Panc1 (cell line): ENCODE data around the gene TBC1D22A. TPM values are rescaled to one million over a fixed set of nuclear protein-coding genes. Genes with fewer than 3 reads are reported as not detected.

ENCODE experiments used
- ATAC-seq: fragments of 200-7000 bp; cut with Tn5 transposase; 2 replicates; pipeline ENCODE4 v1.9.1; 2020; ENCODE audit warnings: mild to moderate bottlenecking, moderate library complexity
- BruUV-seq: library from RNA; stranded (reverse); fragments of 400-500 nt; replicated peaks from 2 replicates; lab custom pipeline; 2021; lab: Mats Ljungman, UMichigan
- CTCF ChIA-PET: fragments of 300-600 bp; sonication (Branson Sonifier 250); formaldehyde crosslinking; loops from one replicate; lab custom pipeline; 2022; ENCODE audit warnings: antibody characterized with exemption; lab: Charles Lee
- POLR2A ChIA-PET: fragments of 300-600 bp; sonication (Branson Sonifier 250); formaldehyde crosslinking; loops from one replicate; lab custom pipeline; 2022; ENCODE audit warnings: antibody characterized with exemption; lab: Charles Lee
- DNase-seq: peaks from one replicate; pipeline ENCODE4 v3.0.0-alpha.2; 2010; ENCODE audit warnings: low read depth, low spot score
- H3K27ac ChIP-seq: 2 replicates; pipeline ENCODE4 v1.5.1; 2011; ENCODE audit warnings: mild to moderate bottlenecking, low read length, inconsistent platforms
- H3K27me3 ChIP-seq: fragments of 200-500 bp; sonication (Bioruptor generic); 2 replicates; pipeline ENCODE4 v1.6.0; 2014; ENCODE audit warnings: low read length, inconsistent platforms; ENCODE audit not compliant: control insufficient read depth, insufficient read depth
- H3K36me3 ChIP-seq: fragments of 200-500 bp; sonication (Bioruptor generic); 2 replicates; pipeline ENCODE4 v1.5.1; 2014; ENCODE audit warnings: inconsistent platforms, mild to moderate bottlenecking, low read length, moderate library complexity; ENCODE audit not compliant: control insufficient read depth, insufficient read depth
- H3K4me1 ChIP-seq: 2 replicates; pipeline ENCODE4 v1.5.1; 2011; ENCODE audit warnings: inconsistent platforms, mild to moderate bottlenecking, low read length, moderate library complexity; ENCODE audit not compliant: control insufficient read depth, insufficient read depth
- H3K4me3 ChIP-seq, 2 experiments: 2 replicates each; pipeline ENCODE4 v1.5.1; 2011 to 2012; ENCODE audit warnings: low read depth in 2 of 2, low read length in 2 of 2, mild to moderate bottlenecking in 2 of 2, inconsistent platforms in 1 of 2, moderate library complexity in 1 of 2
- H3K9me3 ChIP-seq: fragments of 200-500 bp; sonication (Bioruptor generic); 2 replicates; pipeline ENCODE4 v1.5.1; 2014; ENCODE audit warnings: low read depth, mild to moderate bottlenecking, inconsistent platforms, low read length, moderate library complexity; ENCODE audit not compliant: control insufficient read depth, insufficient read depth
- POLR2AphosphoS5 ChIP-seq: IDR thresholded peaks from 2 replicates; pipeline ENCODE4 v1.6.1; 2012; ENCODE audit warnings: mild to moderate bottlenecking, low read depth, low read length, moderate library complexity
- SIN3A ChIP-seq: IDR thresholded peaks from 2 replicates; pipeline ENCODE4 v1.6.1; 2012; ENCODE audit warnings: low read depth, mild to moderate bottlenecking, low read length, moderate library complexity, borderline replicate concordance; ENCODE audit not compliant: insufficient read depth
- TCF7L2 ChIP-seq: IDR thresholded peaks from 2 replicates; pipeline ENCODE4 v1.6.1; 2011; ENCODE audit warnings: mild to moderate bottlenecking, low read depth, low read length, inconsistent platforms
- in situ Hi-C: cut with HindIII; loops from 2 replicates; pipeline ENCODE4 v1.10.0; 2016; ENCODE audit warnings: low sequenced_read_pairs, low pct_unique_long_range_greater_than_20kb
- intact Hi-C: fragments of 100-400 bp; cut with micrococcal nuclease; formaldehyde crosslinking; loops from one replicate; pipeline ENCODE4 v1.10.0; 2022; ENCODE audit not compliant: unreplicated experiment
- total RNA-seq: library from RNA; stranded (reverse); gene quantifications from one replicate; pipeline ENCODE4 v1.2.1, GENCODE V29; 2021; ENCODE audit not compliant: unreplicated experiment
- TF ChIP-seq, protein P1 (sequence below): fragments of 450-650 bp; IDR thresholded peaks from 2 replicates; pipeline ENCODE4 v1.5.1; 2017; ENCODE audit warnings: mild to moderate bottlenecking
- TF ChIP-seq, protein P2 (sequence below), 2 experiments: IDR thresholded peaks; 2 replicates each; pipeline ENCODE4 v1.6.1; 2011 to 2012; ENCODE audit warnings: low read depth in 2 of 2, control low read depth in 1 of 2, low read length in 1 of 2, mild to moderate bottlenecking in 1 of 2, moderate library complexity in 1 of 2; ENCODE audit not compliant: insufficient read depth in 1 of 2

The TBC1D22A gene
- total RNA-seq, 1 experiment from 2014 or later = 28.7 TPM

DNA sequence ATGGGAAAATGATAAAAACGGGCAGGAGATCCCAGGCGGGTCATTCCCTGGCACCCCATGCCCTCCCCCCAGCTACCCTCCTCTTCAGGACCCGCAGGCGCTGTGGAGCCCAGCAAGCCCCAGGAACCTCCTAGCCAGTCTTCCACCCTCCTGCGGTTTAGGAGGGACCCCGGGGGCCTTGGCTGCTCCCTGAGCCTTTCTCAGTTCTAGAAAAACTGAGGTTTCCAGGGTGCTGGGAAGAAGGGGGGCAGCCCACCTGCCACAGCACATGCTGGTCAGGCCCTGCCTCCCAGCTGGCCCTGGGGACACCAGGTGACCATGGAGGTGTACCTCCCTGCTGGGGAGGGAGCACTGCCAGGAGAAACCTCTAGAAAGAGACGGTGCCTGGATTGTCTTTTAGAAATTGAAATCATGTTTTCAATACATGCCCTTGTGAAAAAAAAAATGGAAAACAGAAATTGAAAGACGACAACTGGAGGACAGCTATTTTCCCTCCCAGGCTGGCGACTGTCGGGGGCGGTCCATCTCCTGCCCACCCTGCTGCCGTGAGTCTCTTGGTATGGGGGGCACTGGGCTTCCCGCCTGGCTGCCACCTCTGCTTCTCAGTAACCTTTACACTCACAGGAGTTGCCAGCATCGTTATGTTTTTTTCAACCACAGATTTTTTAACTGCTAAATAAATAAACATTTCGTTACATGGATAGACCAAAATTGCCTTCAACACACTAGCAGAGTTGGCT lies 398.5 kb downstream of the TBC1D22A start:
- intact Hi-C loops (no loop called here), in situ Hi-C loops (no loop called here)
- H3K4me3 ChIP-seq = no peak overlapping the region
- no peaks in the 10 kb centered on the region for H3K4me1 ChIP-seq
- DNase-seq (no peak), ATAC-seq (no peak)
- CTCF ChIA-PET = no interaction called here
- POLR2A ChIA-PET = no interaction called here
- no peaks in the 10 kb centered on the region for H3K27me3 ChIP-seq
- no peaks in the 10 kb centered on the region for H3K9me3 ChIP-seq
- no TSS peak for BruUV-seq
- H3K36me3 ChIP-seq = no peaks in the 10 kb centered on the region
- TF ChIP-seq, protein P1, sequence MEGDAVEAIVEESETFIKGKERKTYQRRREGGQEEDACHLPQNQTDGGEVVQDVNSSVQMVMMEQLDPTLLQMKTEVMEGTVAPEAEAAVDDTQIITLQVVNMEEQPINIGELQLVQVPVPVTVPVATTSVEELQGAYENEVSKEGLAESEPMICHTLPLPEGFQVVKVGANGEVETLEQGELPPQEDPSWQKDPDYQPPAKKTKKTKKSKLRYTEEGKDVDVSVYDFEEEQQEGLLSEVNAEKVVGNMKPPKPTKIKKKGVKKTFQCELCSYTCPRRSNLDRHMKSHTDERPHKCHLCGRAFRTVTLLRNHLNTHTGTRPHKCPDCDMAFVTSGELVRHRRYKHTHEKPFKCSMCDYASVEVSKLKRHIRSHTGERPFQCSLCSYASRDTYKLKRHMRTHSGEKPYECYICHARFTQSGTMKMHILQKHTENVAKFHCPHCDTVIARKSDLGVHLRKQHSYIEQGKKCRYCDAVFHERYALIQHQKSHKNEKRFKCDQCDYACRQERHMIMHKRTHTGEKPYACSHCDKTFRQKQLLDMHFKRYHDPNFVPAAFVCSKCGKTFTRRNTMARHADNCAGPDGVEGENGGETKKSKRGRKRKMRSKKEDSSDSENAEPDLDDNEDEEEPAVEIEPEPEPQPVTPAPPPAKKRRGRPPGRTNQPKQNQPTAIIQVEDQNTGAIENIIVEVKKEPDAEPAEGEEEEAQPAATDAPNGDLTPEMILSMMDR = no peak
- TF ChIP-seq POLR2AphosphoS5 = no peak
- TF ChIP-seq, protein P2, sequence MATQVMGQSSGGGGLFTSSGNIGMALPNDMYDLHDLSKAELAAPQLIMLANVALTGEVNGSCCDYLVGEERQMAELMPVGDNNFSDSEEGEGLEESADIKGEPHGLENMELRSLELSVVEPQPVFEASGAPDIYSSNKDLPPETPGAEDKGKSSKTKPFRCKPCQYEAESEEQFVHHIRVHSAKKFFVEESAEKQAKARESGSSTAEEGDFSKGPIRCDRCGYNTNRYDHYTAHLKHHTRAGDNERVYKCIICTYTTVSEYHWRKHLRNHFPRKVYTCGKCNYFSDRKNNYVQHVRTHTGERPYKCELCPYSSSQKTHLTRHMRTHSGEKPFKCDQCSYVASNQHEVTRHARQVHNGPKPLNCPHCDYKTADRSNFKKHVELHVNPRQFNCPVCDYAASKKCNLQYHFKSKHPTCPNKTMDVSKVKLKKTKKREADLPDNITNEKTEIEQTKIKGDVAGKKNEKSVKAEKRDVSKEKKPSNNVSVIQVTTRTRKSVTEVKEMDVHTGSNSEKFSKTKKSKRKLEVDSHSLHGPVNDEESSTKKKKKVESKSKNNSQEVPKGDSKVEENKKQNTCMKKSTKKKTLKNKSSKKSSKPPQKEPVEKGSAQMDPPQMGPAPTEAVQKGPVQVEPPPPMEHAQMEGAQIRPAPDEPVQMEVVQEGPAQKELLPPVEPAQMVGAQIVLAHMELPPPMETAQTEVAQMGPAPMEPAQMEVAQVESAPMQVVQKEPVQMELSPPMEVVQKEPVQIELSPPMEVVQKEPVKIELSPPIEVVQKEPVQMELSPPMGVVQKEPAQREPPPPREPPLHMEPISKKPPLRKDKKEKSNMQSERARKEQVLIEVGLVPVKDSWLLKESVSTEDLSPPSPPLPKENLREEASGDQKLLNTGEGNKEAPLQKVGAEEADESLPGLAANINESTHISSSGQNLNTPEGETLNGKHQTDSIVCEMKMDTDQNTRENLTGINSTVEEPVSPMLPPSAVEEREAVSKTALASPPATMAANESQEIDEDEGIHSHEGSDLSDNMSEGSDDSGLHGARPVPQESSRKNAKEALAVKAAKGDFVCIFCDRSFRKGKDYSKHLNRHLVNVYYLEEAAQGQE (IDR thresholded peaks at IDR 0.05; ENCODE audit: insufficient read depth in 1 of 2, low read depth in 2 of 2, low read length in 1 of 2) = no peak
- TF ChIP-seq SIN3A = no peak
- no peak for TF ChIP-seq TCF7L2
- no peak overlapping the region for H3K27ac ChIP-seq

DNA sequence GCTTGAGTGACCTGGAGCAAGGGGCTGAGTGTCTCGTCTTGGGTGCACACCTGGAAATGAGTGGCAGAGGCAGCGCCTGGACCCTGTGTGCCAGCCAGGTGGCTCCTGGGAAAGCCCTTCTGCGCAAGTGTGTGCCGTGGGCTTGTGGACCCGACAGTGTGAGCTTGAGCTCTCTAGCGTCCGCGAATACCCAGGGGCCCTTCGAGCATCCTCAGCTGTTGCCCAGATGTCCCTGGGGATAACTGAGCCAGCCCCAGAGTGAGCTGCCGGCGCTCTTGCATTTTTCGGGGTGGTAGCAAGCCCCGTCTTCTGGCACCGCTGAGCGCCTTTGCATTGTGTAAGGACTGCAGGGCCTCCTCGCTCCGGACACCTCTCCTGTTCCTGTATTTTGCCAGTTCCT lies 399.2 kb downstream of the TBC1D22A start:
- H3K36me3 ChIP-seq = no peaks in the 10 kb centered on the region
- intact Hi-C loops = no loop called here
- BruUV-seq = no TSS peak
- H3K27me3 ChIP-seq = no peaks in the 10 kb centered on the region
- ATAC-seq = no peak
- CTCF ChIA-PET = no interaction called here
- no peak overlapping the region for H3K27ac ChIP-seq
- no peak for DNase-seq
- H3K4me3 ChIP-seq = no peak overlapping the region
- in situ Hi-C loops = no loop called here
- no peaks in the 10 kb centered on the region for H3K4me1 ChIP-seq
- TF ChIP-seq, protein P2 (IDR thresholded peaks at IDR 0.05; ENCODE audit: insufficient read depth in 1 of 2, low read depth in 2 of 2, low read length in 1 of 2) = no peak
- TF ChIP-seq POLR2AphosphoS5 = no peak
- TF ChIP-seq SIN3A = no peak
- TF ChIP-seq, protein P1 = no peak
- TF ChIP-seq TCF7L2 = no peak
- H3K9me3 ChIP-seq = no peaks in the 10 kb centered on the region
- POLR2A ChIA-PET = no interaction called here
